Endothelial cell (in vitro differentiated cells): Measurements from ENCODE around the gene CCDC149. TPM values are rescaled to one million over a fixed set of nuclear protein-coding genes. Genes with fewer than 3 reads are reported as not detected.

Experiments used
- DNase-seq: peaks from one replicate; pipeline ENCODE4 v3.0.0; 2021; ENCODE audit warnings: low spot score
- H3K27ac Mint-ChIP-seq: one replicate; pipeline ENCODE4 v1.8.0; 2021; ENCODE audit warnings: mixed read lengths, inconsistent platforms; ENCODE audit not compliant: unreplicated experiment
- H3K27me3 Mint-ChIP-seq: one replicate; pipeline ENCODE4 v1.8.0; 2021; ENCODE audit warnings: mild to moderate bottlenecking, moderate library complexity, mixed read lengths, inconsistent platforms; ENCODE audit not compliant: unreplicated experiment
- H3K36me3 Mint-ChIP-seq: one replicate; pipeline ENCODE4 v1.8.0; 2021; ENCODE audit warnings: mild to moderate bottlenecking, low read depth, mixed read lengths, inconsistent platforms; ENCODE audit not compliant: unreplicated experiment
- H3K4me1 Mint-ChIP-seq: one replicate; pipeline ENCODE4 v1.8.0; 2021; ENCODE audit warnings: mild to moderate bottlenecking, mixed read lengths, inconsistent platforms; ENCODE audit not compliant: unreplicated experiment
- H3K4me3 Mint-ChIP-seq: one replicate; pipeline ENCODE4 v1.8.0; 2021; ENCODE audit warnings: mild to moderate bottlenecking, mixed read lengths, inconsistent platforms; ENCODE audit not compliant: unreplicated experiment
- H3K9me3 Mint-ChIP-seq: one replicate; pipeline ENCODE4 v1.8.0; 2021; ENCODE audit warnings: mixed read lengths, inconsistent platforms; ENCODE audit not compliant: unreplicated experiment
- CTCF ChIP-seq: fragments of 200-600 bp; sonication (generic); IDR thresholded peaks from one replicate; pipeline ENCODE4 v1.5.0; 2021; ENCODE audit warnings: antibody characterized with exemption; ENCODE audit not compliant: unreplicated experiment
- total RNA-seq: library from RNA; stranded (reverse); fragmentation: NEBNext Ultra II Directional; extraction: Animal tissue kit (Norgen Biotek cat#: 25700); gene quantifications from one replicate; pipeline ENCODE4 v1.2.1, GENCODE V29; 2021; ENCODE audit not compliant: unreplicated experiment

Gene CCDC149
- total RNA-seq, 1 donor from 2014 or later, result 4.0 TPM

- H3K4me1 Mint-ChIP-seq, result no peaks in the 10 kb centered on the region
- peaks cover 15% of the 10 kb centered on the region for H3K9me3 Mint-ChIP-seq
- no peak overlapping the region for H3K4me3 Mint-ChIP-seq
- no peak overlapping the region for H3K27ac Mint-ChIP-seq
- DNase-seq, result no peak
- no peaks in the 10 kb centered on the region for H3K27me3 Mint-ChIP-seq
- peaks cover 13% of the 10 kb centered on the region for H3K36me3 Mint-ChIP-seq
- no peak for TF ChIP-seq CTCF
Measured at GRCh38 chr4:24865401-24865800, 47.4 kb downstream of the CCDC149 start.

DNA sequence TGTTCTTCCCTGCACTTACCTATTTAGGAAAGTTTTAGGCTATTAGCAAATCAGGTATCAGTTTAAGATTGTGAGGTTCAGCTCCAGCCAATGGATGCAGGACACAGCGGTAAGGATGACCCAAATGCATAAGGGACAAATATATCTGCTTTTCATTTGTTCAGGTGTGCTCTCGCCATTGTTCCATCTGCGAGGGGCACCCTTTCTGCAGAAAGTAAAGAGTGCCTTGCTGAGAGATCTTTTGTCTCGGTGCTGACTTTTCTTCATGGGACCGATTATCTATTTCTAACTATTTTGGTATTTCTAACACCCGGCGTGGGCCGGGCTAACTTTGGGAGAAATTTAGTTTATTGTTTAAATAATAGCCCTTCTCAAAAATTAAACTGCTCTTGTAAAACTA lies 49.0 kb downstream of the CCDC149 start:
- no peak for DNase-seq
- Mint-ChIP-seq H3K27me3 (no peaks in the 10 kb centered on the region), H3K36me3 (peaks cover 13% of the 10 kb centered on the region), H3K4me1 (no peaks in the 10 kb centered on the region), H3K9me3 (peaks cover 15% of the 10 kb centered on the region), H3K4me3 (no peak overlapping the region), H3K27ac (no peak overlapping the region)
- no peak for TF ChIP-seq CTCF

DNA sequence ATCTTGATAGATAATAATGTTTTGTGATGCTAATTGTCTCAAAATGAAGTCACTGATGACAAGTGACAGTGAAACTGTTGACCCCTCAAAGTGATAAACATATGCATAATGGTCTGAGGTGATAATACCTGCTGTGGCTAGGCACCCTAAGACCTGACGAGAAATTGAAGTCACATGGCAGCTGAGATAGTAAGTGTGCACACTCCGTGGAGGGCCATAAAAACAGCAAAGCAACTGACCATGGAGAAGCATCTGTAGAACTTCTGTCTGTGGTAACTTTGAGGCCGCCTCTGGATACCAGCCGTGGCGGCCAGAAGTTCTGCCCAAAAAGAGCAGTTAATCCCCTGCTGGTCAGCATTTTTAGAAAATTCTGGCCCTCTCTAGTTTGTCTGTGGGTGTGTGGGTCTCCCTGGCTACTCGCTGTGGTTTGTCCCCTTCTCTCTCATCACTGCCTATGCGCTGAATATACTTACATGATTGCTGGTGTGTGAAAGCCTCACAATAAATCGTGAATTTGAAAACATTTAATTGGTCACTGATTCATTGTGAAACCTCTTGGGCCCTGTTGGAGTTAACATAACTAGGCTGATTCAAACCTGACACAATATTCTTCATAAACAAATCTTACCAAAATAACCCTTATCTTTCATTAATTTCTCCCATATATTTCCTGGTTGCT lies 50.6 kb downstream of the CCDC149 start:
- H3K9me3 Mint-ChIP-seq, result peaks cover 15% of the 10 kb centered on the region
- DNase-seq, result no peak
- no peak overlapping the region for H3K4me3 Mint-ChIP-seq
- H3K36me3 Mint-ChIP-seq, result peaks cover 13% of the 10 kb centered on the region
- TF ChIP-seq CTCF, result no peak
- H3K27ac Mint-ChIP-seq, result no peak overlapping the region
- H3K4me1 Mint-ChIP-seq, result no peaks in the 10 kb centered on the region
- H3K27me3 Mint-ChIP-seq, result no peaks in the 10 kb centered on the region

GRCh38 chr4:24858550-24858949 lies 54.3 kb downstream of the CCDC149 start:
- DNase-seq, result no peak
- H3K4me3 Mint-ChIP-seq, result no peak overlapping the region
- TF ChIP-seq CTCF, result no peak
- H3K27ac Mint-ChIP-seq, result no peak overlapping the region
- peaks cover 8% of the 10 kb centered on the region for H3K36me3 Mint-ChIP-seq
- H3K4me1 Mint-ChIP-seq, result peaks cover 5% of the 10 kb centered on the region
- peaks cover under 1% of the 10 kb centered on the region for H3K9me3 Mint-ChIP-seq
- H3K27me3 Mint-ChIP-seq, result peaks cover 2% of the 10 kb centered on the region

GRCh38 chr4:24858026-24858425 lies 54.8 kb downstream of the CCDC149 start:
- peaks cover 5% of the 10 kb centered on the region for H3K4me1 Mint-ChIP-seq
- peaks cover 8% of the 10 kb centered on the region for H3K36me3 Mint-ChIP-seq
- H3K4me3 Mint-ChIP-seq, result no peak overlapping the region
- DNase-seq, result no peak
- H3K27ac Mint-ChIP-seq, result no peak overlapping the region
- H3K27me3 Mint-ChIP-seq, result peaks cover 2% of the 10 kb centered on the region
- no peaks in the 10 kb centered on the region for H3K9me3 Mint-ChIP-seq
- TF ChIP-seq CTCF, result no peak
